SU-DHL-6 (cell line): ENCODE results near the gene IL1R1.

Experiments used
- EZH2phosphoT487 ChIP-seq: fragments of 200-600 bp; sonication (generic), shearing (Covaris generic); conservative IDR thresholded peaks from 2 replicates; pipeline ENCODE4 v1.6.1; 2018; ENCODE audit warnings: mild to moderate bottlenecking, antibody characterized with exemption, low read length, moderate library complexity, mixed read lengths
- TF ChIP-seq, protein P1 (sequence below): fragments of 200-600 bp; sonication (generic); IDR thresholded peaks from one replicate; pipeline ENCODE4 v1.5.1; 2017; ENCODE audit warnings: antibody characterized with exemption, mild to moderate bottlenecking, low read length, moderate library complexity; ENCODE audit not compliant: insufficient read depth, poor library complexity, severe bottlenecking

DNA sequence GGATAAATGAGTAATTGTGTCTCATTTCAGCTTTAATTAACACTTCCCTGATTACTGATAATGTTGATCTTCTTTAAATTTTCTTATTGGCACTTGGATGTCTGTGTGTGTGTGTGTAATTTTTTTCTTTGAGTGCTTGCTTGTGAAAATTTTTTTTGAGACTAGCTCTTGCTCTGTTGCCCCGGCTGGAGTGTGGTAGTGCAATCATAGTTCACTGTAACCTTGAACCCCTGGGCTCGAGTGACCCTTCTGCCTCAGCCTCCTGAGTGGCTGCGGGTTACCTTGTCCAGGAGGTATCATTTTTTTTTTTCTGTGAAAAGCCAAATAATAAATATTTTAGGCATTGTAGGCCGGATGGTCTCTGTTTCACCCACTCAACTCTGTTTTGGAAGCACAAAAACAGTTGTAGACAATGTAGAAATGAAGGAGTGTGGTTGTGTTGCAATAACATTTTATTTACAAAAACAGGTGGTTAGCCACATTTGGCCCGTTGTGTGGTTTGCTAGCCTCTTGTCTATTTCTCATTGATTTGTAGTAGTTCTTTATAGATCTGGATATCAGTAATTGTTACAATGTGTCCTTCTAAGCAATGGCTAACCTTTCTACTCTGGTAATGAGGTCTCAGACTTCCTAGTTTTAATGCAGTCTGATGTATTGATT is 52.2 kb downstream of the IL1R1 start:
- TF ChIP-seq, protein P1, sequence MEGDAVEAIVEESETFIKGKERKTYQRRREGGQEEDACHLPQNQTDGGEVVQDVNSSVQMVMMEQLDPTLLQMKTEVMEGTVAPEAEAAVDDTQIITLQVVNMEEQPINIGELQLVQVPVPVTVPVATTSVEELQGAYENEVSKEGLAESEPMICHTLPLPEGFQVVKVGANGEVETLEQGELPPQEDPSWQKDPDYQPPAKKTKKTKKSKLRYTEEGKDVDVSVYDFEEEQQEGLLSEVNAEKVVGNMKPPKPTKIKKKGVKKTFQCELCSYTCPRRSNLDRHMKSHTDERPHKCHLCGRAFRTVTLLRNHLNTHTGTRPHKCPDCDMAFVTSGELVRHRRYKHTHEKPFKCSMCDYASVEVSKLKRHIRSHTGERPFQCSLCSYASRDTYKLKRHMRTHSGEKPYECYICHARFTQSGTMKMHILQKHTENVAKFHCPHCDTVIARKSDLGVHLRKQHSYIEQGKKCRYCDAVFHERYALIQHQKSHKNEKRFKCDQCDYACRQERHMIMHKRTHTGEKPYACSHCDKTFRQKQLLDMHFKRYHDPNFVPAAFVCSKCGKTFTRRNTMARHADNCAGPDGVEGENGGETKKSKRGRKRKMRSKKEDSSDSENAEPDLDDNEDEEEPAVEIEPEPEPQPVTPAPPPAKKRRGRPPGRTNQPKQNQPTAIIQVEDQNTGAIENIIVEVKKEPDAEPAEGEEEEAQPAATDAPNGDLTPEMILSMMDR, result no peak
- TF ChIP-seq EZH2phosphoT487, result no peak
